Measurements from ENCODE around the gene TMEM200A. TPM values are rescaled to one million over a fixed set of nuclear protein-coding genes. Genes with fewer than 3 reads are reported as not detected.

TMEM200A gene
- total and polyA plus RNA-seq, 2 donors (not counting 3 experiments of a cell fraction or from before 2014, with no cell fraction given), result 0.58 to 0.75 TPM

DNA sequence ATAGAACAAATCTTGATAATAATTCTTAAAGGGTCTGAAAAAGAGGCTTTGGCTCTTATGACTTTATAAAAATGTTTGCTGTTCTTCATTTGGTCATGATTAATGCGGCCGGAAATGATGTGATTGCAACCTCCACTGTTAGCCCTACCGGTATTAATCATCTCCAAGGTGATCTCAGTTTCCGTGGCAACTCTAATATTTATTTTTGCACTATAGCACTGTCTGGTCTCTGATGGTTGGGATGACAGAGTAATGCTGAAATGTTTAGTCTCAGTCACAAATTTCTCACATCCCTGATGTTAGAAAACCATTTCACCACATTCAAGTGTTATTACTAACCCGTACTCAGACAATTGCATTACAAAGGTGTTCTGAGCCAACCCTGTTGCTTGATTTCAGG lies 87.4 kb downstream of the TMEM200A start:
- no peak overlapping the region for H3K4me2 ChIP-seq (ENCODE audit: insufficient read depth, low read length)
- H3K4me1 ChIP-seq (ENCODE audit: control insufficient read depth, extremely low read depth, insufficient read depth, low read length), result no peaks in the 10 kb centered on the region
- H3K9me3 ChIP-seq (replicated peaks; ENCODE audit: control insufficient read depth, insufficient read depth, low read length), result no peaks in the 10 kb centered on the region
- intact Hi-C loops (cut with micrococcal nuclease) (no loop called here), dilution Hi-C loops (cut with MboI; ENCODE audit: extremely low pct_ligation_motif_present, low sequenced_read_pairs) (no loop called here)
- H2AFZ ChIP-seq (ENCODE audit: low read depth, low read length), result no peak overlapping the region
- no peak overlapping the region for H3K9ac ChIP-seq (replicated peaks; ENCODE audit: extremely low read depth, insufficient read depth, low read length)
- no peaks in the 10 kb centered on the region for H3K36me3 ChIP-seq (ENCODE audit: control insufficient read depth in 2 of 2, extremely low read depth in 1 of 2, insufficient read depth in 2 of 2, low read length in 2 of 2)
- no peaks in the 10 kb centered on the region for H3K9me1 ChIP-seq (replicated peaks; ENCODE audit: control insufficient read depth, extremely low read depth, insufficient read depth, low read length)
- FAIRE-seq (no peak), DNase-seq (ENCODE audit: low read depth, low spot score) (no peak)
- CTCF ChIA-PET, result no interaction called here
- no peaks in the 10 kb centered on the region for H3K27me3 ChIP-seq (ENCODE audit: control insufficient read depth in 2 of 2, insufficient read depth in 2 of 2, low read length in 2 of 2)
- TF ChIP-seq GATA2 (IDR thresholded peaks at IDR 0.05; ENCODE audit: insufficient read depth, insufficient read length, low read depth, low read length) (no peak), MYC (IDR thresholded peaks at IDR 0.05; ENCODE audit: low read depth, low read length) (no peak), JUN (IDR thresholded peaks at IDR 0.05; ENCODE audit: borderline replicate concordance, insufficient read depth, insufficient read length, low read depth) (no peak), FOS (IDR thresholded peaks at IDR 0.05; ENCODE audit: borderline replicate concordance, insufficient read depth, low read length) (no peak), POLR2AphosphoS5 (IDR thresholded peaks at IDR 0.05; ENCODE audit: insufficient read depth, low read depth, low read length) (no peak), EZH2 (IDR thresholded peaks at IDR 0.05; ENCODE audit: borderline replicate concordance, low read depth, low read length, severe bottlenecking) (no peak), POLR2A (IDR thresholded peaks at IDR 0.05; ENCODE audit: low read depth, low read length) (no peak)
- TF ChIP-seq, protein P1, sequence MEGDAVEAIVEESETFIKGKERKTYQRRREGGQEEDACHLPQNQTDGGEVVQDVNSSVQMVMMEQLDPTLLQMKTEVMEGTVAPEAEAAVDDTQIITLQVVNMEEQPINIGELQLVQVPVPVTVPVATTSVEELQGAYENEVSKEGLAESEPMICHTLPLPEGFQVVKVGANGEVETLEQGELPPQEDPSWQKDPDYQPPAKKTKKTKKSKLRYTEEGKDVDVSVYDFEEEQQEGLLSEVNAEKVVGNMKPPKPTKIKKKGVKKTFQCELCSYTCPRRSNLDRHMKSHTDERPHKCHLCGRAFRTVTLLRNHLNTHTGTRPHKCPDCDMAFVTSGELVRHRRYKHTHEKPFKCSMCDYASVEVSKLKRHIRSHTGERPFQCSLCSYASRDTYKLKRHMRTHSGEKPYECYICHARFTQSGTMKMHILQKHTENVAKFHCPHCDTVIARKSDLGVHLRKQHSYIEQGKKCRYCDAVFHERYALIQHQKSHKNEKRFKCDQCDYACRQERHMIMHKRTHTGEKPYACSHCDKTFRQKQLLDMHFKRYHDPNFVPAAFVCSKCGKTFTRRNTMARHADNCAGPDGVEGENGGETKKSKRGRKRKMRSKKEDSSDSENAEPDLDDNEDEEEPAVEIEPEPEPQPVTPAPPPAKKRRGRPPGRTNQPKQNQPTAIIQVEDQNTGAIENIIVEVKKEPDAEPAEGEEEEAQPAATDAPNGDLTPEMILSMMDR (IDR thresholded peaks at IDR 0.05; ENCODE audit: extremely low read depth in 1 of 2, insufficient read depth in 1 of 2, low read depth in 1 of 2, low read length in 2 of 2), result no peak
- TF ChIP-seq, protein P2, sequence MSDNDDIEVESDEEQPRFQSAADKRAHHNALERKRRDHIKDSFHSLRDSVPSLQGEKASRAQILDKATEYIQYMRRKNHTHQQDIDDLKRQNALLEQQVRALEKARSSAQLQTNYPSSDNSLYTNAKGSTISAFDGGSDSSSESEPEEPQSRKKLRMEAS (IDR thresholded peaks at IDR 0.05; ENCODE audit: insufficient read depth, insufficient read length), result no peak
- POLR2A ChIA-PET, result no interaction called here
- BruUV-seq (replicated peaks), result no TSS peak
- H3K4me3 ChIP-seq (replicated peaks in 1 of 3; ENCODE audit: insufficient read depth in 1 of 3, low read depth in 1 of 3, low read length in 3 of 3), result no peak overlapping the region
- H3K79me2 ChIP-seq (ENCODE audit: control insufficient read depth, insufficient read depth, low read length), result no peaks in the 10 kb centered on the region
- no peaks in the 10 kb centered on the region for H4K20me1 ChIP-seq (replicated peaks; ENCODE audit: control insufficient read depth, extremely low read depth, insufficient read depth, low read length)
- H3K27ac ChIP-seq (ENCODE audit: insufficient read depth, low read depth, low read length), result no peak overlapping the region

Measured in endothelial cell of umbilical vein (primary cell).